IMR-90 (cell line): ENCODE measurements around the gene NNMT. TPM values are rescaled to one million over a fixed set of nuclear protein-coding genes. Genes with fewer than 3 reads are reported as not detected.

Experiments
- ATAC-seq: fragments of 200-7000 bp; cut with Tn5 transposase; 2 replicates; pipeline ENCODE4 v1.9.1; 2020; ENCODE audit warnings: low read depth, mild to moderate bottlenecking, moderate library complexity
- BruUV-seq: library from RNA; stranded (reverse); fragments of 400-500 nt; replicated peaks from 2 replicates; lab custom pipeline; 2021; lab: Mats Ljungman, UMichigan
- CTCF ChIA-PET: fragments of 300-600 bp; formaldehyde crosslinking; extraction: SDS; loops from one replicate; lab custom pipeline; 2021; ENCODE audit warnings: antibody characterized with exemption; lab: Yijun Ruan, JAX
- POLR2A ChIA-PET: fragments of 300-600 bp; sonication (Branson Sonifier 250); formaldehyde crosslinking; loops from one replicate; lab custom pipeline; 2022; ENCODE audit warnings: antibody characterized with exemption; ENCODE audit not compliant: unreplicated experiment; lab: Charles Lee
- DNase-seq: peaks from one replicate; pipeline ENCODE4 v3.0.0; 2013
- H2AFZ ChIP-seq: replicated peaks from 2 replicates; pipeline ENCODE3; 2013; ENCODE audit warnings: low read length, mild to moderate bottlenecking; ENCODE audit not compliant: poor library complexity
- H2AK5ac ChIP-seq: 2 replicates; pipeline ENCODE4 v1.6.1; 2013; ENCODE audit warnings: low read depth, low read length, inconsistent platforms
- H2AK9ac ChIP-seq: replicated peaks from 2 replicates; pipeline ENCODE3; 2013; ENCODE audit warnings: mild to moderate bottlenecking, low read depth, low read length, moderate library complexity; ENCODE audit not compliant: poor library complexity
- H2BK120ac ChIP-seq: 2 replicates; pipeline ENCODE4 v1.6.1; 2013; ENCODE audit warnings: low read depth, low read length, inconsistent platforms
- H2BK15ac ChIP-seq: 3 replicates; pipeline ENCODE4 v1.6.1; 2013; ENCODE audit warnings: low read depth, low read length, inconsistent platforms
- H2BK20ac ChIP-seq: 2 replicates; pipeline ENCODE4 v1.6.1; 2013; ENCODE audit warnings: low read depth, mild to moderate bottlenecking, inconsistent platforms, low read length, moderate library complexity
- H2BK5ac ChIP-seq: 2 replicates; pipeline ENCODE4 v1.6.1; 2013; ENCODE audit warnings: mild to moderate bottlenecking, low read depth, low read length, inconsistent platforms; ENCODE audit not compliant: poor library complexity, severe bottlenecking
- H3K14ac ChIP-seq: replicated peaks from 2 replicates; pipeline ENCODE4 v1.6.1; 2013; ENCODE audit warnings: low read depth, low read length, inconsistent platforms
- H3K18ac ChIP-seq: 2 replicates; pipeline ENCODE4 v1.6.1; 2013; ENCODE audit warnings: low read depth, low read length, control low read depth
- H3K23ac ChIP-seq: 2 replicates; pipeline ENCODE4 v1.6.1; 2013; ENCODE audit warnings: low read depth, low read length, inconsistent platforms
- H3K27ac ChIP-seq: 2 replicates; pipeline ENCODE4 v1.5.1; 2013; ENCODE audit warnings: mild to moderate bottlenecking, control low read depth, low read length; ENCODE audit not compliant: insufficient read depth
- H3K27me3 ChIP-seq: 2 replicates; pipeline ENCODE4 v1.6.1; 2013; ENCODE audit warnings: low read length; ENCODE audit not compliant: control insufficient read depth, insufficient read depth
- H3K36me3 ChIP-seq: 2 replicates; pipeline ENCODE4 v1.6.1; 2013; ENCODE audit warnings: low read length, mixed read lengths; ENCODE audit not compliant: control insufficient read depth, insufficient read depth
- H3K4ac ChIP-seq: 2 replicates; pipeline ENCODE4 v1.6.1; 2013; ENCODE audit warnings: low read depth, low read length, inconsistent platforms
- H3K4me1 ChIP-seq: 2 replicates; pipeline ENCODE4 v1.6.1; 2013; ENCODE audit warnings: low read length, mixed read lengths; ENCODE audit not compliant: control insufficient read depth, insufficient read depth
- H3K4me2 ChIP-seq: 2 replicates; pipeline ENCODE4 v1.6.1; 2013; ENCODE audit warnings: low read depth, mild to moderate bottlenecking, control low read depth, low read length, moderate library complexity
- H3K4me3 ChIP-seq: 2 replicates; pipeline ENCODE4 v1.5.1; 2013; ENCODE audit warnings: low read depth, mild to moderate bottlenecking, control low read depth, low read length, moderate library complexity; ENCODE audit not compliant: insufficient read depth
- H3K56ac ChIP-seq: 2 replicates; pipeline ENCODE4 v1.6.1; 2013; ENCODE audit warnings: low read length, inconsistent platforms; ENCODE audit not compliant: insufficient read depth; ENCODE audit errors: extremely low read depth
- H3K79me1 ChIP-seq, 2 experiments: 2 replicates each; pipeline ENCODE4 v1.6.1; 2013; ENCODE audit warnings: low read length in 2 of 2, inconsistent platforms in 1 of 2, low read depth in 1 of 2
- H3K9ac ChIP-seq: 2 replicates; pipeline ENCODE4 v1.6.1; 2013; ENCODE audit warnings: low read depth, low read length, control low read depth
- H3K9me1 ChIP-seq: 2 replicates; pipeline ENCODE4 v1.6.1; 2013; ENCODE audit warnings: low read length, inconsistent platforms; ENCODE audit not compliant: insufficient read depth
- H3K9me3 ChIP-seq: 2 replicates; pipeline ENCODE4 v1.6.1; 2013; ENCODE audit warnings: low read length; ENCODE audit not compliant: control insufficient read depth, insufficient read depth
- H4K20me1 ChIP-seq: 2 replicates; pipeline ENCODE4 v1.6.1; 2013; ENCODE audit warnings: low read length, inconsistent platforms; ENCODE audit not compliant: insufficient read depth
- H4K5ac ChIP-seq: 2 replicates; pipeline ENCODE4 v1.6.1; 2013; ENCODE audit warnings: mild to moderate bottlenecking, low read depth, low read length, control low read depth
- H4K8ac ChIP-seq, 2 experiments: 2 replicates each; pipeline ENCODE4 v1.6.1; 2013; ENCODE audit warnings: low read depth in 2 of 2, low read length in 2 of 2, control low read depth in 1 of 2, inconsistent platforms in 1 of 2
- H4K91ac ChIP-seq: 2 replicates; pipeline ENCODE4 v1.6.1; 2013; ENCODE audit warnings: low read depth, low read length, inconsistent platforms; ENCODE audit not compliant: insufficient read depth
- BHLHE40 ChIP-seq: fragments of 150-350 bp; IDR thresholded peaks from 2 replicates; pipeline ENCODE4 v1.6.1; 2016; ENCODE audit warnings: mild to moderate bottlenecking, low read depth, low read length
- CEBPB ChIP-seq: IDR thresholded peaks from 2 replicates; pipeline ENCODE4 v1.6.1; 2012; ENCODE audit warnings: low read depth, low read length, improper control_type of control experiment
- CHD1 ChIP-seq: IDR thresholded peaks from 2 replicates; pipeline ENCODE4 v1.6.1; 2012; ENCODE audit warnings: low read depth, low read length, improper control_type of control experiment
- FOS ChIP-seq: fragments of 150-350 bp; IDR thresholded peaks from 2 replicates; pipeline ENCODE4 v1.6.1; 2016; ENCODE audit warnings: low read depth, low read length
- MAFK ChIP-seq: IDR thresholded peaks from 2 replicates; pipeline ENCODE4 v1.6.1; 2012; ENCODE audit warnings: low read depth, low read length, improper control_type of control experiment
- MAZ ChIP-seq: IDR thresholded peaks from 2 replicates; pipeline ENCODE4 v1.6.1; 2012; ENCODE audit warnings: low read depth, mild to moderate bottlenecking, low read length, improper control_type of control experiment, moderate library complexity, borderline replicate concordance
- MXI1 ChIP-seq: IDR thresholded peaks from 2 replicates; pipeline ENCODE4 v1.6.1; 2012; ENCODE audit warnings: low read depth, mild to moderate bottlenecking, low read length, moderate library complexity, borderline replicate concordance
- NFE2L2 ChIP-seq: fragments of 150-350 bp; IDR thresholded peaks from 2 replicates; pipeline ENCODE4 v1.6.1; 2016; ENCODE audit warnings: low read depth, mild to moderate bottlenecking, low read length
- POLR2A ChIP-seq: IDR thresholded peaks from 2 replicates; pipeline ENCODE4 v1.6.1; 2012; ENCODE audit warnings: mild to moderate bottlenecking, low read depth, low read length
- RCOR1 ChIP-seq: IDR thresholded peaks from 2 replicates; pipeline ENCODE4 v1.6.1; 2012; ENCODE audit warnings: mild to moderate bottlenecking, low read length, improper control_type of control experiment; ENCODE audit not compliant: insufficient replicate concordance
- RFX5 ChIP-seq: IDR thresholded peaks from 2 replicates; pipeline ENCODE4 v1.8.0; 2012; ENCODE audit warnings: low read depth, mild to moderate bottlenecking, low read length, moderate library complexity
- SMC3 ChIP-seq: fragments of 150-350 bp; IDR thresholded peaks from 2 replicates; pipeline ENCODE4 v1.6.1; 2016; ENCODE audit warnings: low read depth, mild to moderate bottlenecking, antibody characterized with exemption, low read length, moderate library complexity
- USF2 ChIP-seq: fragments of 150-350 bp; IDR thresholded peaks from 2 replicates; pipeline ENCODE4 v1.6.1; 2017; ENCODE audit warnings: mild to moderate bottlenecking, antibody characterized with exemption, low read length, low read depth
- WGBS, 2 experiments: methylation state at CpG; one replicate each; pipeline versions ENCODE4 v1.1.5 to v1.1.7; 2013; ENCODE audit warnings: missing lambda C conversion rate in 2 of 2; ENCODE audit not compliant: insufficient read length in 1 of 2; ENCODE audit errors: extremely low coverage in 2 of 2; 5-methylcytosine and 5-hydroxymethylcytosine counted together
- dilution Hi-C: fragments of 300-500 bp; cut with HindIII; formaldehyde crosslinking; loops from one replicate; pipeline ENCODE4 v1.14.3; 2018; ENCODE audit warnings: low sequenced_read_pairs; ENCODE audit not compliant: unreplicated experiment
- in situ Hi-C: fragments of 300-500 bp; cut with MboI; formaldehyde crosslinking; loops from 3 replicates; pipeline ENCODE4 v1.14.3; 2019; ENCODE audit warnings: low sequenced_read_pairs, inconsistent platforms, mixed read lengths
- intact Hi-C: fragments of 100-400 bp; cut with micrococcal nuclease; formaldehyde crosslinking; loops from 2 replicates; pipeline ENCODE4 v1.10.0; 2022
- polyA plus RNA-seq, 3 experiments: library from polyadenylated mRNA; depleted of rRNA; stranded (reverse); fragments of >200 nt; gene quantifications; 2 replicates each; pipeline ENCODE4 v1.2.3, GENCODE V29; 2012; ENCODE audit warnings: low replicate concordance in 1 of 3
- total RNA-seq: library from RNA; depleted of rRNA; stranded (reverse); fragments of >200 nt; gene quantifications from 2 replicates; pipeline ENCODE4 v1.2.3, GENCODE V29; 2012
- TF ChIP-seq, protein P1 (sequence below): conservative IDR thresholded peaks from 2 replicates; pipeline ENCODE4 v1.5.1; 2012; ENCODE audit warnings: mild to moderate bottlenecking, low read depth, low read length, improper control_type of control experiment

NNMT gene
- total and polyA plus RNA-seq, 2 of the 4 experiments (the other 2 are of a cell fraction) = 79.7 to 108 TPM

GRCh38 chr11:114259551-114259983 is 36.6 kb upstream of the NNMT start:
- Histone ChIP-seq H2BK15ac (no peak overlapping the region), H3K79me1 (no peaks in the 10 kb centered on the region), H3K4me2 (no peak overlapping the region), H3K14ac (no peak overlapping the region), H2AK5ac (no peak overlapping the region), H2BK120ac (no peak overlapping the region), H3K36me3 (no peaks in the 10 kb centered on the region), H2BK20ac (no peak overlapping the region), H4K8ac (no peak overlapping the region), H2AK9ac (no peak overlapping the region), H3K9ac (no peak overlapping the region), H3K9me3 (no peaks in the 10 kb centered on the region), H3K27me3 (peaks cover 43% of the 10 kb centered on the region), H3K18ac (no peak overlapping the region), H3K9me1 (no peaks in the 10 kb centered on the region), H3K27ac (no peak overlapping the region), H3K56ac (no peak overlapping the region), H4K20me1 (no peaks in the 10 kb centered on the region), H3K23ac (no peak overlapping the region), H3K4me3 (no peak overlapping the region), H2AFZ (no peak overlapping the region), H3K4ac (no peak overlapping the region), H4K91ac (no peak overlapping the region), H3K4me1 (no peaks in the 10 kb centered on the region), H2BK5ac (no peak overlapping the region), H4K5ac (no peak overlapping the region)
- intact Hi-C loops (no loop called here), dilution Hi-C loops (no loop called here), in situ Hi-C loops (no loop called here)
- no peak for ATAC-seq
- 77% methylated on average over 9 of the region's 12 CpGs; no CpG with 5 or more reads in 1 of the 2 experiments for WGBS, 2 experiments
- ChIA-PET CTCF (interaction anchor here (1.5 to 4.5 kb wide), 3 partner anchors 205 to 265 kb away, joined by 3 to 43 read pairs (median 29); no protein-coding TSS in a partner anchor), POLR2A (no interaction called here)
- TF ChIP-seq USF2 (no peak), RCOR1 (no peak), FOS (no peak), BHLHE40 (no peak), MXI1 (no peak), MAZ (no peak), SMC3 (no peak), RFX5 (no peak), MAFK (no peak), CEBPB (no peak), POLR2A (no peak), NFE2L2 (no peak), CHD1 (no peak)
- TF ChIP-seq, protein P1, sequence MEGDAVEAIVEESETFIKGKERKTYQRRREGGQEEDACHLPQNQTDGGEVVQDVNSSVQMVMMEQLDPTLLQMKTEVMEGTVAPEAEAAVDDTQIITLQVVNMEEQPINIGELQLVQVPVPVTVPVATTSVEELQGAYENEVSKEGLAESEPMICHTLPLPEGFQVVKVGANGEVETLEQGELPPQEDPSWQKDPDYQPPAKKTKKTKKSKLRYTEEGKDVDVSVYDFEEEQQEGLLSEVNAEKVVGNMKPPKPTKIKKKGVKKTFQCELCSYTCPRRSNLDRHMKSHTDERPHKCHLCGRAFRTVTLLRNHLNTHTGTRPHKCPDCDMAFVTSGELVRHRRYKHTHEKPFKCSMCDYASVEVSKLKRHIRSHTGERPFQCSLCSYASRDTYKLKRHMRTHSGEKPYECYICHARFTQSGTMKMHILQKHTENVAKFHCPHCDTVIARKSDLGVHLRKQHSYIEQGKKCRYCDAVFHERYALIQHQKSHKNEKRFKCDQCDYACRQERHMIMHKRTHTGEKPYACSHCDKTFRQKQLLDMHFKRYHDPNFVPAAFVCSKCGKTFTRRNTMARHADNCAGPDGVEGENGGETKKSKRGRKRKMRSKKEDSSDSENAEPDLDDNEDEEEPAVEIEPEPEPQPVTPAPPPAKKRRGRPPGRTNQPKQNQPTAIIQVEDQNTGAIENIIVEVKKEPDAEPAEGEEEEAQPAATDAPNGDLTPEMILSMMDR = no peak
- no peak for DNase-seq
- BruUV-seq = no TSS peak
